Measurements from ENCODE around the gene INTS6. TPM values are rescaled to one million over a fixed set of nuclear protein-coding genes. Genes with fewer than 3 reads are reported as not detected.

Gene INTS6
- total and polyA plus RNA-seq, 2 donors (not counting 1 experiment from before 2014, with no cell fraction given): 15.4 to 74.7 TPM

GRCh38 chr13:51347099-51347498 is 105.7 kb downstream of the INTS6 start:
- WGBS (ENCODE audit: insufficient coverage): 96% methylated on average over 8 of the region's 9 CpGs
- no peak overlapping the region for H3K4me2 ChIP-seq (replicated peaks; ENCODE audit: low read depth, low read length, poor library complexity, severe bottlenecking)
- Mint-ChIP-seq H3K27ac (no peak overlapping the region), H3K9me3 (ENCODE audit: insufficient read depth) (no peaks in the 10 kb centered on the region), H3K27me3 (no peaks in the 10 kb centered on the region), H3K4me3 (no peak overlapping the region), H3K4me1 (no peaks in the 10 kb centered on the region)
- ChIA-PET CTCF (no interaction called here), POLR2A (no interaction called here)
- H3K27me3 ChIP-seq (replicated peaks in 1 of 4; ENCODE audit: control extremely low read depth in 1 of 4, control insufficient read depth in 3 of 4, insufficient read depth in 4 of 4, low read length in 3 of 4): no peaks in the 10 kb centered on the region
- no peak overlapping the region for H3K27ac ChIP-seq (ENCODE audit: low read length in 2 of 2)
- H2AFZ ChIP-seq (ENCODE audit: insufficient read depth, low read depth, low read length, poor library complexity, severe bottlenecking): no peak overlapping the region
- no peaks in the 10 kb centered on the region for H3K9me3 ChIP-seq (ENCODE audit: control extremely low read depth in 1 of 3, control insufficient read depth in 2 of 3, insufficient read depth in 1 of 3, low read length in 2 of 3)
- no peaks in the 10 kb centered on the region for H3K79me2 ChIP-seq (ENCODE audit: control insufficient read depth, insufficient read depth, low read length)
- no peak for ATAC-seq (ENCODE audit: low read depth)
- no peak overlapping the region for H3K4me3 ChIP-seq (ENCODE audit: control extremely low read depth in 1 of 5, extremely low read depth in 1 of 5, insufficient read depth in 1 of 5, low read depth in 2 of 5, low read length in 4 of 5)
- no peaks in the 10 kb centered on the region for H3K36me3 ChIP-seq (replicated peaks in 1 of 2; ENCODE audit: control extremely low read depth in 1 of 2, control insufficient read depth in 1 of 2, extremely low read depth in 1 of 2, insufficient read depth in 2 of 2, low read length in 1 of 2)
- no peak overlapping the region for H3K9ac ChIP-seq (ENCODE audit: low read length)
- TF ChIP-seq EZH2 (IDR thresholded peaks at IDR 0.05; ENCODE audit: borderline replicate concordance, insufficient read depth, low read depth, low read length, poor library complexity, severe bottlenecking) (no peak), CTCF (IDR thresholded peaks at IDR 0.05) (no peak)
- no peaks in the 10 kb centered on the region for H4K20me1 ChIP-seq (ENCODE audit: control insufficient read depth, insufficient read depth, low read length, poor library complexity, severe bottlenecking)
- intact Hi-C loops (cut with micrococcal nuclease): no loop called here
- no peak for DNase-seq
- no peaks in the 10 kb centered on the region for H3K4me1 ChIP-seq (ENCODE audit: control insufficient read depth in 2 of 2, insufficient read depth in 2 of 2, low read length in 2 of 2)

GRCh38 chr13:51346397-51346796 is 106.4 kb downstream of the INTS6 start:
- no CpG with 5 or more reads among the region's 2 CpGs for WGBS (ENCODE audit: insufficient coverage)
- H3K4me2 ChIP-seq (replicated peaks; ENCODE audit: low read depth, low read length, poor library complexity, severe bottlenecking): no peak overlapping the region
- H3K9me3 Mint-ChIP-seq (ENCODE audit: insufficient read depth): no peaks in the 10 kb centered on the region
- no peaks in the 10 kb centered on the region for H3K4me1 ChIP-seq (ENCODE audit: control insufficient read depth in 2 of 2, insufficient read depth in 2 of 2, low read length in 2 of 2)
- H3K9ac ChIP-seq (ENCODE audit: low read length): no peak overlapping the region
- no peak overlapping the region for H3K4me3 Mint-ChIP-seq
- no peaks in the 10 kb centered on the region for H3K36me3 ChIP-seq (replicated peaks in 1 of 2; ENCODE audit: control extremely low read depth in 1 of 2, control insufficient read depth in 1 of 2, extremely low read depth in 1 of 2, insufficient read depth in 2 of 2, low read length in 1 of 2)
- ATAC-seq (ENCODE audit: low read depth): no peak
- no peak overlapping the region for H2AFZ ChIP-seq (ENCODE audit: insufficient read depth, low read depth, low read length, poor library complexity, severe bottlenecking)
- H3K27me3 Mint-ChIP-seq: no peaks in the 10 kb centered on the region
- no peaks in the 10 kb centered on the region for H3K4me1 Mint-ChIP-seq
- DNase-seq: no peak
- no peaks in the 10 kb centered on the region for H3K27me3 ChIP-seq (replicated peaks in 1 of 4; ENCODE audit: control extremely low read depth in 1 of 4, control insufficient read depth in 3 of 4, insufficient read depth in 4 of 4, low read length in 3 of 4)
- H4K20me1 ChIP-seq (ENCODE audit: control insufficient read depth, insufficient read depth, low read length, poor library complexity, severe bottlenecking): no peaks in the 10 kb centered on the region
- ChIA-PET CTCF (no interaction called here), POLR2A (no interaction called here)
- no peak overlapping the region for H3K27ac Mint-ChIP-seq
- H3K9me3 ChIP-seq (ENCODE audit: control extremely low read depth in 1 of 3, control insufficient read depth in 2 of 3, insufficient read depth in 1 of 3, low read length in 2 of 3): no peaks in the 10 kb centered on the region
- intact Hi-C loops (cut with micrococcal nuclease): no loop called here
- no peak overlapping the region for H3K4me3 ChIP-seq (ENCODE audit: control extremely low read depth in 1 of 5, extremely low read depth in 1 of 5, insufficient read depth in 1 of 5, low read depth in 2 of 5, low read length in 4 of 5)
- no peak for TF ChIP-seq EZH2 (IDR thresholded peaks at IDR 0.05; ENCODE audit: borderline replicate concordance, insufficient read depth, low read depth, low read length, poor library complexity, severe bottlenecking)
- TF ChIP-seq CTCF (IDR thresholded peaks at IDR 0.05): no peak
- no peaks in the 10 kb centered on the region for H3K79me2 ChIP-seq (ENCODE audit: control insufficient read depth, insufficient read depth, low read length)
- no peak overlapping the region for H3K27ac ChIP-seq (ENCODE audit: low read length in 2 of 2)

Data from B cell (primary cell).